GM19455 (cell line): ENCODE measurements around the gene CYS1.
"Not testable (repeated sequence)": the region's sequence is repeated elsewhere in the genome, so short reads cannot be mapped to it uniquely, and the experiment has no call there.

Source experiments
- ATAC-seq: cut with Tn5 transposase; IDR thresholded peaks from one replicate; pipeline ENCODE4 v1.9.1; 2021; ENCODE audit not compliant: unreplicated experiment

The CYS1 gene

DNA sequence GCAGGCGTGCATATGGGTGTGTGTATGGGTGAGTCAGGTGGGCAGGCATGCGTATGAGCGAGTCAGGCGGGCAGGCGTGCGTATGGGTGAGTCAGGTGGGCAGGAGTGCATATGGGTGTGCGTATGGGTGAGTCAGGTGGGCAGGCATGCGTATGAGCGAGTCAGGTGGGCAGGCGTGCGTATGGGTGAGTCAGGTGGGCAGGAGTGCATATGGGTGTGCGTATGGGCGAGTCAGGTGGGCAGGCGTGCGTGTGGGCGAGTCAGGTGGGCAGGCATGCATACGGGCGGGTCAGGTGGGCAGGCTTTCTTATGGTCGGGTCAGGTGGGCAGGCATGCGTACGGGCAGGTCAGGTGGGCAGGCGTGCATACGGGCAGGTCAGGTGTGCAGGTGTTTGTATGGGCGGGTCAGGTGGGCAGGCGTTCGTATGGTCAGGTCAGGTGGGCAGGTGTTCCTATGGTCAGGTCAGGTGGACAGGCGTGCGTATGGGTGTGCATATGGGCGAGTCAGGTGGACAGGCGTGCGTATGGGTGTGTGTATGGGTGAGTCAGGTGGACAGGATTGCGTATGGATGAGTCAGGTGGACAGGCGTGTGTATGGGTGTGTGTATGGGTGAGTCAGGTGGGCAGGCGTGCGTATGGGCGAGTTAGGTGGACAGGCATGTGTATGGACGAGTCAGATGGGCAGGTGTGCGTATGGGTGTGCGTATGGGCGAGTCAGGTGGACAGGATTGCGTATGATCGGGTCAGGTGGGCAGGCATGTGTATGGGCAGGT is 65.6 kb downstream of the CYS1 start:
- no peak for ATAC-seq

DNA sequence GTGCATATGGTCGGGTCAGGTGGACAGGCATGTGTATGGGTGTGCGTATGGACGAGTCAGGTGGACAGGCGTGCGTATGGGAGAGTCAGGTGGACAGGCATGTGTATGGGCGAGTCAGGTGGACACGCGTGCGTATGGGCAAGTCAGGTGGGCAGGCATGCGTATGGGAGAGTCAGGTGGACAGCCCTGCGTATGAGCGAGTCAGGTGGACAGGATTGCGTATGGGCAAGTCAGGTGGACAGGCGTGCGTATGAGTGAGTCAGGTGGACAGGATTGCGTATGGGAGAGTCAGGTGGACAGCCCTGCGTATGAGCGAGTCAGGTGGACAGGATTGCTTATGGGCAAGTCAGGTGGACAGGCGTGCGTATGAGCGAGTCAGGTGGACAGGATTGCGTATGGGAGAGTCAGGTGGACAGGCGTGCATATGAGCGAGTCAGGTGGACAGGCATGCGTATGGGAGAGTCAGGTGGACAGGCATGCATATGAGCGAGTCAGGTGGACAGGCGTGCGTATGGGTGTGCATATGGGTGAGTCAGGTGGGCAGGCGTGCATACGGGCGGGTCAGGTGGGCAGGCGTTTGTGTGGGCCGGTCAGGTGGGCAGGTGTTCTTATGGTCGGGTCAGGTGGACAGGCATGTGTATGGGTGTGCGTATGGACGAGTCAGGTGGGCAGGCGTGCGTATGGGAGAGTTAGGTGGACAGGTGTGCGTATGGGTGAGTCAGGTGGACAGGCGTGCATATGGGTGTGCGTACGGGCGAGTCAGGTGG is 66.4 kb downstream of the CYS1 start:
- ATAC-seq: not testable (repeated sequence)

- ATAC-seq: no peak
Observed at GRCh38 chr2:10012963-10013461, 67.2 kb downstream of the CYS1 start.

DNA sequence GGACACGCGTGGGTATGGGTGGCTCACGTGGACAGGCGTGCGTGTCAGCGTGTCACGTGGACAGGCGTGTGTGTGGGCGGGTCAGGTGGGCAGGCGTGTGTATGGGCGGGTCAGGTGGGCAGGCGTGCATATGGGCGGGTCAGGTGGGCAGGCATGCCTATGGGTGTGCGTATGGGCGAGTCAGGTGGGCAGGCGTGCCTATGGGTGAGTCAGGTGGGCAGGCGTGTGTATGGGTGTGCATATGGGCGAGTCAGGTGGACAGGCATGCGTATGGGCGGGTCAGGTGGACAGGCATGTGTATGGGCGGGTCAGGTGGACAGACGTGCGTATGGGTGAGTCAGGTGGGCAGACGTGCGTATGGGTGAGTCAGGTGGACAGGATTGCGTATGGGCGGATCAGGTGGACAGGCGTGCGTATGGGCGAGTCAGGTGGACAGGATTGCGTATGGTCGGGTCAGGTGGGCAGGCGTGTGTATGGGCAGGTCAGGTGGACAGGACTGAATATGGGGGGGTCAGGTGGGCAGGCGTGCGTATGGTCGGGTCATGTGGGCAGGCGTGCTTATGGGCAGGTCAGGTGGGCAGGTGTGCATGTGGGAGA is 67.7 kb downstream of the CYS1 start:
- ATAC-seq: not testable (repeated sequence)

DNA sequence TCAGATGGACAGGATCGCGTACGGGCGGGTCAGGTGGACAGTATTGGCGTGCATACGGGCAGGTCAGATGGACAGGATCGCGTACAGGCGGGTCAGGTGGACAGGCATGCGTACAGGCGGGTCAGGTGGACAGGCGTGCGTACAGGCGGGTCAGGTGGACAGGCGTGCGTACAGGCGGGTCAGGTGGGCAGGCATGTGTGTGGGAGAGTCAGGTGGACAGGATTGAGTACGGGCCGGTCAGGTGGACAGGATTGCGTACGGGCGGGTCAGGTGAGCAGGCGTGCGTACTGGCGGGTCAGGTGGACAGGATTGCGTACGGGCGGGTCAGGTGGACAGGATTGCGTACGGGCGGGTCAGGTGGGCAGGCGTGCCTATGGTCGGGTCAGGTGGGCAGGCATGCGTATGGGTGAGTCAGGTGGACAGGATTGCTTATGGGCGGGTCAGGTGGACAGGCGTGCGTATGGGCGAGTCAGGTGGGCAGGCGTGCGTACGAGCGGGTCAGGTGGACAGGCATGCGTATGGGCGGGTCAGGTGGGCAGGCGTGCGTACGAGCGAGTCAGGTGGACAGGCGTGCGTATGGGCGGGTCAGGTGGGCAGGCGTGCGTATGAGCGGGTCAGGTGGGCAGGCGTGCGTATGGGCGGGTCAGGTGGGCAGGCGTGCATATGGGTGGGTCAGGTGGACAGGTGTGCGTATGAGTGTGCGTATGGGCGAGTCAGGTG is 68.4 kb downstream of the CYS1 start:
- ATAC-seq: not testable (repeated sequence)

- ATAC-seq: not testable (repeated sequence)
Observed at GRCh38 chr2:10010861-10011605, 69.2 kb downstream of the CYS1 start.

GRCh38 chr2:10009811-10010781 is 70.1 kb downstream of the CYS1 start:
- no peak for ATAC-seq

- ATAC-seq: no peak
Observed at GRCh38 chr2:10009271-10009810, 70.9 kb downstream of the CYS1 start.

- ATAC-seq: no peak
Observed at GRCh38 chr2:10008809-10009176, 71.4 kb downstream of the CYS1 start.

DNA sequence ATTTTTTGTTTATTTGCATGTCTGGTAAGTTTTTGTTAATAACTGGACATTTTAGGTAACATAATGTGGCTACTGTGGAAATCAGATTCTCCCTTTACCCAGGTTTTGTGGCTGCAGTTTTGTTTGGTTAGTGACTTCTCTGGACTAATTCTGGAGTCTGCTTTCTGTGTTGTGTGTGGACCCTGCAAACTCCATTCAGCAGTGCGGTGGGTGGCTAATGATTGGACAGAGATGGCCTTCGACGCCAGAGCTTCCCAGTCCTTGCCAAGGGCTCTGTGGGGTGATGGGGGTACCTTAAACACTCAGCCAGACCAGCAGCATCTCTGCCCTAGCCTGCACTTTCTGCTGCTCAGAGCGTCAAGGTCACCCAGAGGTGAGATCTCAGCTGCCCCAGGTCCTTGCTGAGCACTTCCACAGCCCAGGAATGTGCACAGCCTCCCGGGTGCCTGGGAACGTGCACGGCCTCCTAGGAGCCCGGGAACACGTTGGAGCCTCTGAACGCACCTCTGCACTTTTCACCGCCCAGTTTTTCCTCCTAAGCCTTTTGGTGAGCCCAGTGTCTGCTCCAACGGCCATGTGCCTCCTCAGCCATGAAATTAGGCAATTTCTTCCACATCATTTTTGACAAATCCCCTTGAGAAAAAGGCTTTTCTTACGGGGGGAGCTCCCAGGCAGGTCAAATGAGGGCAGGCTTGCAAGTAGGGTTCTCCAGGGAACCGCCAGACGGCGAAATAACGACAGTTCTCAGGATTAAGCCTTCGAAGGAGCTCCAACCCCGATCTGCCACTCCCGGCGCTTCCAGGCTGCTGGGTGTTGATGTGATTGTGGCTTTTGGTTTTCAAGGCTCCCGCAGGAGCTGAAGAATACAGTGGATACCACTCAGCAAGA is 72.0 kb downstream of the CYS1 start:
- ATAC-seq: no peak

DNA sequence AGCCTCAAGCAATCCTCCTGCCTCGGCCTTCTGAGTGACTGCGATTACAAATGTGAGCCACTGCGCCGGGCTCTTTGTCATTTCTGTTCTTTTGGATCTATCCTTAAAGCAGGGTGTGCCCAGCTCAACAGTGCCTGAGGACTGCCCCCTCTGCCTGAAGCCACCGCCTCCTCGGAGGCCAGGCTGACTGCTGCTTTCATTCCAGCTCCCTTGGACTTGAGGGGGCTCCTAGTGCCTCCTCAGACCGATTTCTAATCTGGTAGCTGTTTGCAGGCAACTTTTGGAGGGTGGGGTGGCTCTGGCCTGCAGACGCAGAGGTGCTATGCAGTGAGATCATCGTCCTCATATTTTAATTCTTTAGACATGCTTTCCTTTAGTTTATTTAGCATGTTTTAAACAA is 72.8 kb downstream of the CYS1 start:
- ATAC-seq: no peak
